HG03280 (cell line): ENCODE results near the gene DEDD.

Experiments used
- ATAC-seq: cut with Tn5 transposase; IDR thresholded peaks from one replicate; pipeline ENCODE4 v1.9.1; 2021; ENCODE audit warnings: mild to moderate bottlenecking, moderate library complexity; ENCODE audit not compliant: unreplicated experiment

Gene DEDD

DNA sequence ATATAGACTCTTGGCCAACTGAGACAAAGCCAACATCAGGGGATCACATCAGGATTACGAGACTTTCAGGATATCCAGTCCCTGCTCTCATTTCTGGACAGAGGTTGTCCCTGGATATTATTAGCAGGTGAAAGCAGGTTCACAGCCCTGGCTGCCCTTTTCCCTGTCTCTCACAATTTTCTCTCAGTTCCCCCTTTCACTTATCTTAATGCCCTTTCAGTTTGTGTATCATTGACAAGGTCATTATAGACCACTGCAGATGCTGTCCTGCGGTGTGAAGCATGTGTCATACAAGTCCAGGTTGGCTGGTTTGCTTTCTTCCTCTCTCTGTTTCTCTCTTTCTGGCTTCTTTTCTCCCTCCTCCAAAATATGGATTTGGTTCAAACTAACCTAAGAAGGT, 36.5 kb downstream of the DEDD start:
- ATAC-seq: no peak

DNA sequence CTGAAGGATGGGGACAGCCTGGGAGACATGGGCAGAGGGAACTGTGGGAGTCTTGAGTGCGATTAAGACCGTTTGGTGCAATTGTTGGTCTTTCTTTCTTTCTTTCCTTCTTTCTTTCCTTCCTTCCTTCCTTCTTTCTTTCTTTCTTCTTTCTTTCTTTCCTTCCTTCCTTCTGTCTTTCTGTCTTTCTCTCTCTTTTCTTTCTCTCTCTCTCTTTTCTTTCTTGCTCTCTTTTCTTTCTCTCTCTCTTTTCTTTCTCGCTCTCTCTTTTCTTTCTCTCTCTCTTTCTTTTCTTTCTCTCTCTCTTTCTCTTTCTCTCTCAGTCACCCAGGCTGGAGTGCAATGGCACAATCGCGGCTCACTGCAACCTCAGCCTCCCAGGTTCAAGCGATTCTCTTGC, 37.2 kb downstream of the DEDD start:
- no peak for ATAC-seq

DNA sequence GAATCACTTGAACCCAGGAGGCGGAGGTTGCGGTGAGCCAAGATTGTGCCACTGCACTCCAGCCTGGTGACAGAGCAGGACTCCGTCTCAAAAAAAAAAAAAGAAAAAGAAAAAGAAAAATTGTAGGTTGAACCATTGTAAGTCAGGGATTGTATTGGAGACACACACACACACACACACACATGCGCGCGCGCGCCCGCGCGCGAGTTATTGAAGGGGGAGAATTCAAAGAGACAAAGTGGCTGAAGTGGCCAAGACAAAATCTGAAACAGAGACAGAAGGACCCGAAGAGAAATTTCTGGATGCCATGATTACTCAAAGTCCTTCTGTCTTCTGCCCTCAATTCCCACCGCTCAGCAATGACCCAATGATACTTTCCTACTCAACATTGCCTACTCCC, 38.0 kb downstream of the DEDD start:
- no peak for ATAC-seq

DNA sequence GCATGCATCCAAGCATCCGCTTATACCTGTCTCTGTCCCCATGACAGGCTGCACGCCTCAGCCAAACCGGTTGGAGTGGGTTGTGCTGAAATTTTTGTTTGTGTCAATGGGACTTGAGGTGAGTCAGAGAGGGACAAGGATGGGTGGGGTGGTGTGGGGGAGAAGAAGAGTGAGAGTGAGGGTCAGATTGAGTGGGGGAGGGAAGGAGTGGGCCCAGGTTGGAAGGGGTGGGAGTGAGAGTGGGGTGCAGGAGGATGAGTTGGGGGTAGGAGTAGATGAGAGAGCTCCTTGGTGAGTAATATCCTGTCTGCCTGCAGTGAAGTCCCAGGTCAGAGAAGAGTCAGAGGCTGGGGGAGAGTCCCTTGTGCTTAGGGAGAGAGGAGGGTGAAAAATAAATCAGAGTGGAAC, 39.8 kb downstream of the DEDD start:
- no peak for ATAC-seq

DNA sequence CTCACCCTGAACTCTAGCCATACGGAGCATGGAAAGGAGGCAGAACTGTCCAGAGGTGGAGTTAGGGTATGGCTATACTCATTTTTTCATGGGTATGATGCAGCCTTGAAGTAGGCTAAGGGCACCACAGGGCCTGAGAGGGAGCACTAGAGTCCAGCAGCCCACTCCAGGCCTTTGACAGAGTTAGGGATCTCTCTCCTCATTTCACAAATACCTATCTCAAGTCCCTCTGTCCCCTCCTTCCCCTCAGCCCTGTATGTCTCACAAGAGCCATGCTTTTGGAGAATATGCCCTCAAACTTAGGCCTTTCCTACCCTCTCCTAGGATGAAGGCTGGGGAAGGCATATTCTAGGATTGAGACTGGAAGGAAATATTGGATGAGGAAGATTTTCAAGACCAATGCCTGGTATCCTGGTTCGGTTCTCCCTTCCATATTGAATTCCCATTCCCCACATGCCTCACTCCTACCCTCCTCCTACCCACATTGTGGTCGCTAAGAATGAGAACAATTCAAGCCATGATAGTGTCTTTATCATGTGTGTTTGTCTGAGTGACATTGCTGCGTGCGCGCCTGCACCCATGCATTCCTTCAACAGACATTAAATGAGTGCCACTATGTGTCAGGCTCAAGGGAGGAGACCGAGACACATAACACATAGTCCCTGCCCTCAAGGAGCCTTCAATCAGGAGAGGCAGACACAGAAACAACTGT, 40.5 kb downstream of the DEDD start:
- no peak for ATAC-seq

DNA sequence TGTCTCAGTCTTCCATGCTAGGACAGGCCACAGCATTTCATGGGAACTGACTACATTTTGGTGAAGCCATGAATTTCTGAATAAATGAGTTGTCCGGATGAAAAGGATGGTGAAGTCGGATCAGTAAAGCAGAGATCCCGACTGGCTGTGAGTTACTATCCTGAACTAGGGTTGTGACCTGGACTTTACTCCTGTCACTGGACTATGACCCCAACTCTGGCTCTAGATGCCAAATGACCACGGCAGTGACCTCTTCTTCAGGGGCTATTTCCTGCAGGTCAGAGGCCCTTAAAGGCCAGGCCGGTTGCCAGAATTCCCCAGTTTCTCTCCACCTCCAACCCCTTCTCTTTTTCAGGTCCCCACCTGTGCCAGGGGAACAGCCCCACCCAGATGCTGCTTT, 41.4 kb downstream of the DEDD start:
- no peak for ATAC-seq

DNA sequence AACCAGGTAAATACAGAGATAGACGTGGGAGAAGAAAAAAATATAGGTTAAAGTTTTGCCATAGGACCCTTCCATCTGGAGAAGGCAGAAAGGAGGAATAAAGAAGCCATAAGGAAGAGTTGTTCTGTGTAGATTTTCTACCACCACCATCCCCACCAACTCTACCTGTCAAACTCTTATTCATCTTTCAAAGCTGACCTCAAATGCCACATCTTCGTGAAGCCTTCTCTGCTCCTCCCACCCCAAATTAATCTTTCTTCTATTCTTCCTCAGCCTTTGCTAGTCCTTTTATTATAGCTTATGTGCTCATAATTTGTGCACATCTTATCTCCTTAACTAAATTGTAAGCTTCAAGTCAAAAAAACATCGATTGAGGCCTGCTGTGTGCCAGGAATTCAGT, 41.9 kb downstream of the DEDD start:
- ATAC-seq: no peak

DNA sequence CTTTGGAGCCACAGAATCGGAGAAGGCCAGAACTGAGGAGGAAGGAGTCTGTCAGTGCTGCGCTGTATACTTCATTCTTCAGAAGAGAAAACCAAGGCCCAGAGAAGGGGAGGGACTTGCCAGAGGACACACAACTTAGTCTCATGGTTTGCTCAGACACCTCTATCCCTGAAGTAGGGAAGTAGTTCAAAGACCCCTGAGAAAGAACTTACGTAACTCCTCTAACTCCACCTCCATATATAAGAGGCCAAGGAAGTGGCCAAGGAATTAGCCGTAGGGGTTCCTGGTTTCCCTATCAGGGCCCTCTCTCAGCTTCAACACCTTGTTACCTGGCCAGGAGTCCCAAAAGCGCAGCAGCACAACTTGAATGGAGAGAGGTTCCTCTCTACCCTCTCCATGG, 42.5 kb downstream of the DEDD start:
- no peak for ATAC-seq

DNA sequence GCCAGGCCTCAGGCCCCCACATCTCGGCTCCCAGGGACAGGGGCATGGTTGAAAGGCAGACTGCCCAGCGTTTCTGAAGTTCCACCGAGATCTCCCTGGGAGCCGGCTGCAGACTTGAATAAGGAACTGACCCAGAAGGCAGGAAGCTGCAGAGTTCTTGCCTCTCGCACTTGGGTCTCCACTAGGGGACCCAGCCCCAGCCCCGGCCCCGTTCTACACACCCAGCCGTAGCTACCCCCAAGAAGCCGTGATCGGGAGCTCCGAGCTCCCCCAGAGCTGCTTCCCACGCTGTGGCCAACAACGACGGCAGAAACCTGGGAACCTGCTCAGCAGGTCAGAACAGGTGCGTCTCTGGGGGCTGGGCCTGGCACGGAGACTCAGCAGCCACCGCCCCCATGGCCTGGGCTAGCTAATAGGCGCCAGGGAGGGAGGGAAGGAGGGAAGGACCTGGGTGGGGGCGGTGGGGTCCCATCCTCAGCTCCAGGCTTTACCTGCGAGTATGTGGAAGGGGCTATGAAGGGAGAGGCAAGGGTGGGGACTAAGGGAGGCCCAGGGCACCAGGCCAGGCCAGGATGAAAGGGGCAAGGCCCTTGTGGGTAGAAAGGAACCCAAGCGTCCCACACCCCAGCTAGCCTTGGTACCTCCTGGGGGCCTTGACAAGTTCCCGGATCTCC, 43.1 kb downstream of the DEDD start, which contains the start of gene NECTIN4:
NECTIN4 (minus strand) TSS at position 308 of the 674 bp plus-strand sequence; CDS start at position 46, 262 bp downstream.
- ATAC-seq: no peak

DNA sequence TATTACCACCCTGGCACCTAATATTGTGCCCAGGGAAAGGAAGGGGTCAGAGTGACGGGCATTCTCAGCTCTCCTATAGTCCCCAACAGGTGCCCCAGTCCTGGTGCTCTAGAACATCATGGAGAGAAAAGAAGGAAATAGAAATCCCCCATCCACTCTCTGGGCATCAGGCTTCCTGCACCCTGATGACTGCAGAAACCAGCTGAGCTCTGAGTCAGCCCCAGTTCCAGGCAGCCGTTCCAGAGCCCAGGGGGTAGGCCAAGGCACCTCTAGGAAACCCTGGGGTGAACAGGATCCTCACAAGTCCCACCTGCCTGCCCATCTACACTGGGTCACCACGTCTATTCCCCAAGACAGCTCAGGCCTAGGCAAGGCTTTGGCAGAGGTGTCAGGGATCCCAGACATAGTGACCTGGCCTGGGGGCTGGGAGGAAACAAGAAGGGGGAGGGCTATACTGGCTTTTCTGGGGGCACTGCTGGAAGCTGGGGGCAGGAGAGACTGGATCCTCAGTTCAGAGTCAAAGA, 43.8 kb downstream of the DEDD start:
- no peak for ATAC-seq

DNA sequence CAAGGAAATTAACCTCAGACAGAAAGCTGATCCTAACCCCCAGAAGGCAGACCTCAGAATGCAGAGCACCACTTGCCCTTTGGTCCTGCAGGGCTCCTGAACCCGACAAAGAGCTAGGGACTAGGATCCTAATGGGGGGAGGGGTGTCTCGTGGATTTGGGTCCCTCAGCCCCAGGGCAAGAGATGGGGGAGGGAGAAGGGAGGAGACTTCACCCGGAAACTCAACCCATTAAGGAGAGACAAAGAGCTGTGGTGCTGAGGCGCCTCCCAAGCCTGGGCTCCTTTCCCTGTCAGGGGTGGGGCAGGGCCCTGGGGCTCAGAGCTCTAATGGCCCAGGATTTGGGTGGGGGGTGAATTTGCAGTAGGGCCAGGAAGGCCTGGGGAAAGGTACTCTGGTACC, 46.0 kb downstream of the DEDD start:
- no peak for ATAC-seq

DNA sequence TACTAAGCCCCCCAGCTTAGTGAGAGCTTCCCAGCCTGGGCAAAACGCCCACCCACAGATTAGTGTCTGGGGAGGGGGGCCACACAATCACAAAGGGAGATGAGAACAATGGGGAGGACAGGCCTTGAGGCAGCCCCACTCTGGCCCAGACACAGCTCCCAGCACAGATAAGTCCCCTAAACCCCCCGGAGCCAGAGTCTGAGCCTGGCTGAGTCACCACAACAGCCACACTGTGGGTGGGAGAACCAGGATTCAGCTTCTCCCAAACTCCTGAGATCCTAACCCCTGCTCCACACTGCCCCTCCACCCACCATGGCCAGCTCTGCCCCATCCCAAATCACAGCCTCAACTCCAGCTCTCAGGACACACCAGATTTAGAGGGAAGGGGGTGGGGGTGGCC, 47.3 kb downstream of the DEDD start:
- ATAC-seq: no peak

DNA sequence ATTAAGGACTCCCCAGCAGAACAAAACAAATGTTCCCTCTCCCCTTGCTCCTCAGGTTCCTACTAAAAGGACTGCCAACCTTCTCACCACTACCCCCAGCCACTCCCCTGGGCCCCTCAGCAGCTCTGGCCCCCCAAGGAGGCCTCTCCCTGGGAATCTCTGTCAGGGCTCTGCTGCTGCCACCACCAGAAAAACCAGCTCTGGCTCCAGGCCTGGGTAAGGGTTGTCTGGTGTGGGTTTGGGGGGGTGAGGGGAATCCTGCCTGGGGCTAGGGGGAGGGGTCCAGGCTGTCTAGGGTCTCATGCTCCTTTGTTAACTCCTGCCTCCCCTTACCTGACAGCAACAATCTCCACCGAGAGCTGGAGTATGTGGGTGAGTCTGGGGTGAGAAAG, 47.9 kb downstream of the DEDD start:
- ATAC-seq: no peak

DNA sequence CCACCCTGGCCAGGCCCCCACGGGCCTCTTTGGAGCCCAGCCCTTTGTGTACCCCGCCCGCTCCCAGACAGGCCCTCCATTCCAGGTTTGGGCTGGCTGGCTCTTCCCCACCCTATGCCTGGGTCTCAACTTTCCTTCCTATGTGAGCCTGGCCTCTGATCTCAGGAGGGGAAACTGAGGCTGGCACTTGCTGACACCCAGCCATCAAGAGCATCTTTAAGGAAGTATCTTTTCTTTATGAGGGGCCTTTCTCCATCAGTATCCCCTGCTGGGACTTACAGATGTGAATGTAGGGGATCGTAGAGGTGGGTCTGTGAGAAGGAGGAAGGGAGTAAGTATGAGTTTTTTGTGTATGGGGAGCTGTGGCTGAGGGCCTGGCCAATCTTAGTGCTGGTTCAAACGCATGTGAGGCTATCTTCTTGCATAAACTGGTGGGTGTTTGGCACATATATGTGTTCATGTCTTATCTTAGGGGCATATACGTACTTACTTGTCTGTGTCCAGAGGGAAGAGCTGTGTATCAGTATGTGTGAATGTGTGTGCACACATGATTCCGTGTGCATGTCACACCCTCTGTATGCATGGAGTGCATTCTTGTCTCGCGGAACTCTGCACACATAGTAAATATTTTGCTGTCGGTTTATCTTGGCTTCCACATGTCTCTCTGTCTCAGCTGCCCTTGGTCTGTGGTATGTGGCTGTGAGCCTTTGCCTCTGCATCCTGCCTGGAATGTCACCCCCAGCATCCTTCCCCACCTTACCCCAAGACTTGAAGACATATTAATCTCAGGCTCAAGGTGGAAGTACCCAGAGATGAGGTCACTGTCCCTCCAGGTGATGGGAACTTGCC, 48.5 kb downstream of the DEDD start:
- ATAC-seq: no peak

DNA sequence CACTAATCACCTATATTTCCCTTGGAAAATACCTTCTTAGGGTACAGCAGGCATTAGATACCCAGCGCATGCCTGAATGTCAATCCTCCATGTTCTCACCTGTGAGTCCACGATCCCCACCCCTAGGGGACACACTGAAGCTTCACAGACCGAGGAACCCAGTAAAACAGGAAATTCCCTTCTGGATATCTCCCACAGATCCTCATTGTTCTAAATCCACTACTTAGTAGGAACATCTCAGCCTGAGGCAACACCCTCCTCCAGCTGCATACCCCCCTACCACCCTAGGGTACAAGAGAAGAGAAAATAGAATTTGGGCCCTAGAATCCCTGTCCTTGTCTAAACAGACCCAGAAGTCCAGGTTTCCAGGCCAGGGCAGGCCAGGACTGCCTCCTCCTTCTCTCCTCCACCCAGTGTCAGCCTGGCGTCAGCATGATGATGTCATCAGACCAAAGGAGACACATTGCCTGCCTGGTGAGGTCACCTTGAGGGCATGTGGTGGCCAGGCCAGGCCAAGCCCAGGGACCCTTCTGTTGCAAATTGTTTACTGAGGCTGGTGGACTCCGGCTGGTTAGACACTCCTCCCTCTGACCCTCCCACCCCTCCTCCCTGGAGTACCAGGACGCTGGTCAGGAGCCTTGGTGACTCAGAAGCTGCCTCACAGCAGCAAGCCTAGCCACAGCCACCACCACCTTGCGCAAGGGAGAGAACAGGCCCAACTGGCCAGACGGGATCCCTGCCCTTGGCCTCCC, 49.3 kb downstream of the DEDD start:
- no peak for ATAC-seq

DNA sequence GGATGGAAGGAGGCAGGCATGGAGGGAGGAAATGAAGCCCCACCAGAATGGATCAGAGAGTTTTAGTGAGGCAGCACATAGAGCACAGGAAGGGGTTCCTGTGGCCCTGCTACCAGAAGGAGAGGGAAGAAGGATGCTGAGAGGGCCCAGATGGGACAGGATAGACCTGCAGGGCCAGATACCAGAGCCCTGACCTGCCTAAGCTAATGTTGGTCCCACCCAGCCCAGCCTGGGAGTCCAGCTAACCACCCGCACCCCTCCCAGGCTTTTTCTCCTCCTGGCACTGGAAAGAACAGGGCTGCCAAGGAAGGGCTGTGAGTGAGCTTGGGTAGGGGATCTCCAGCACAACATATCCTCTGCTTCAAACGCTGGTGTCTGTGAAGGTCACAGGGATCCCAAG, 50.0 kb downstream of the DEDD start:
- ATAC-seq: no peak

DNA sequence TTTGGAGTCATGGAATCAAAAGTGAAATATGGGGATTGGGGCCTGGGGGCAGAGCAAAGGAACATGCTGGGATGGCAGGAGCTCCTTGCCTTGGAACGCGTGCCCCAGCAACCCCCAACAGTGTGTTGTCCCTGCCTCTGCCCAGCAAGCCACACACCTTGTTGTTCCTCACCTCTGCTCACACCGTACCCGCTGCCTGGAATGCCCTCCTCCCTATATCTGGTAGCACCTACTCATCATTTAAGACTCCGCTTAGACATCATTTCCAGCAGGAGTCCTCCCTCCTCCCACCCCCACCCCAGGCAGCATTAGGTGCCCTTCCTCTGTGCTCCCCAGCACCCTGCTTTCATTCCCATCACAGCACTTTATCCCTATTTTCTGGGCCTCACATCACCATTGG, 50.9 kb downstream of the DEDD start:
- no peak for ATAC-seq

DNA sequence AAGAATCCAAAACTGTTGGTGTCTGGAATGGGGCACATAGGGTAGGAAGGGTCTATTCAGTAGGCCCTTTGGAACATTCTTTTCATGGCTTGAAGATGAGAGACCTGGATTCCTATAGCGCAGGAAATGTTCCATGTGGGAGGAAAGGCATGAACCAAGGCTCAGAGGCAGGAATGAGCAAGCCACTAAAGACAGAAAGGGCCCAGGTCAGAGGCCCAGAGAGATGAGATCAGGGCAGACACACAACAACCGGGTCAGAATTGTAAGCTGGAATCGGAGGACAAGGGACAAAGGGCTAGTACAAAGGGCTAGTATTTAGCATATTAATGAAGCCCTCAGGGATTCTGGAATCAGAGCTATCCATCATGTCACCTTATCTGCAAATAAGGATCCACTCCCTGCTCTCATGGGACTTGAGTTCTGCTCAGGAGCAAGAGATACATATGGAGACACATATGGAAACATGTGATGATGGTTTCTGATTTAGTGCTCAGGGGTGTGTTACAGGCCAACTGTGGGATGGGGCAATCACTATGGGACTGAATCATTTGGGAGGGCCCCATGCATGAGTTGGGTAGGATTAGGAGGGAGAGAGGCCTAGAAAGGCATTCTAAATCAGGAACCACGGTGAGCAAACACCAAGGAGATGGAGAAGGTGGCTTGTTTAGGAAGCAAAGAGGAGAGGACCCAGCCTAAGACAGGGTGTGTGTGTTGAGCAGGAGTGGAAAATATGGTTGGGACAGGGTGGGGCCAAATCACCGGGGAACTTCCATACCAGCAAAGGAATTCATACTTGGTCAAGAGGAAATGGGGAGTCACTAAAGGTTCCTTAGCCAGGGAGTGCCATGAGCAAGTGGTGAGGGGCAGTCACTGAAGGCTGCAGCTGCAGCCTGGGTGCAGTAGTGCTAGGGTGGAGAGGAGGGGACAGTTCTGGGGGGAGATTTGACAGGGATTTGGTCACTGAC, 51.7 kb downstream of the DEDD start:
- ATAC-seq: no peak

DNA sequence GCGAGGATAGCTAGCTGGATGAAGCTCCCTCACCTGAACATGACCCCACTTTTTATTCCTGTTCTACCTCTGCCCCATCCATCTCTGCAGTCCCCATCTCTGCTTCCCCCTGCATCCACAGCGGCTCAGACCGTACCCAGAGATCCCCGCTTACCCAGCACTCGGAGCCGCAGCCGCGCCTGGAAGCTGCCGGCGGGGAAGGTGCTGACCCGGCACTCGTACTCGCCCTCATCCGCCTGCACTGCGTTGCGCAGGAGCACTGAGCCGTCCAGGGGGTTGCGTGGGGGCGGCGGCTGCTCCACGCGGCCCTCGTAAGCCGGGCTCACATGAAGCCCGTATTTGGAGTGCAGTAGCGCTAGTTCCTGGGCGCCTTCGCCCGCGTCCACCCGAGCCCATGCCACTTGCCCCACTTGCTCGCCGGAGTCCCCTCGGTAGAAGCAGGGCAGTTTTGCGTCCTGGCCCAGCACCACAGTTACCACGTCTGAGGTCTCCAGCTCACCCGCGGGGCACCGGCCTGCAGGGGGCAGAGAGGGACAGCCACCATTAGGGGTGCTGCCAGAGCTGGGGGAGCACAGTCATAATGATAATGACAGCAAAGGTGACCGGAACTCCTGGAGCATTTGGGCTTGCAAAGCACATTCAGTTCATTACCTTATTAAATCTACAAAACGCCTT, 52.9 kb downstream of the DEDD start:
- no peak for ATAC-seq
